Endothelial cell of umbilical vein (primary cell): ENCODE data around the gene C20orf202. TPM values are rescaled to one million over a fixed set of nuclear protein-coding genes. Genes with fewer than 3 reads are reported as not detected.
"Not testable (repeated sequence)": the region's sequence is repeated elsewhere in the genome, so short reads cannot be mapped to it uniquely, and the experiment has no call there.

Source experiments
- BruUV-seq: library from RNA; stranded (reverse); fragments of 400-500 nt; replicated peaks from 2 replicates; lab custom pipeline; 2021; lab: Mats Ljungman, UMichigan
- CTCF ChIA-PET: fragments of 300-600, 350-600 bp; sonication (Branson Sonifier 250); formaldehyde crosslinking; loops from one replicate; lab custom pipeline; 2021; ENCODE audit warnings: antibody characterized with exemption, inconsistent platforms; lab: Charles Lee
- POLR2A ChIA-PET: fragments of 300-600, 350-600 bp; sonication (Branson Sonifier 250); formaldehyde crosslinking; loops from one replicate; lab custom pipeline; 2021; ENCODE audit warnings: antibody characterized with exemption, inconsistent platforms; lab: Charles Lee
- DNase-seq: peaks from one replicate; pipeline ENCODE4 v3.0.0-alpha.2; 2011; ENCODE audit warnings: low read depth, low spot score
- FAIRE-seq: peaks from 2 replicates; lab custom pipeline; 2011; peaks lifted over from hg19 to GRCh38; lab: Jason Lieb, UNC
- H2AFZ ChIP-seq: 2 replicates; pipeline ENCODE4 v1.6.0; 2012; ENCODE audit warnings: low read depth, low read length, control low read depth, inconsistent platforms
- H3K27ac ChIP-seq: 2 replicates; pipeline ENCODE4 v1.5.1; 2011; ENCODE audit warnings: low read depth, mild to moderate bottlenecking, control low read depth, low read length, moderate library complexity; ENCODE audit not compliant: insufficient read depth
- H3K27me3 ChIP-seq, 2 experiments: 2 replicates each; pipeline versions ENCODE4 v1.6.0 to v1.6.1; 2011; ENCODE audit warnings: low read length in 2 of 2, mixed read lengths in 1 of 2; ENCODE audit not compliant: control insufficient read depth in 2 of 2, insufficient read depth in 2 of 2
- H3K36me3 ChIP-seq, 2 experiments: 2 replicates in 1 of 2; 3 replicates in 1 of 2; pipeline ENCODE4 v1.5.1; 2011; ENCODE audit warnings: low read length in 2 of 2, mild to moderate bottlenecking in 1 of 2, moderate library complexity in 1 of 2; ENCODE audit not compliant: control insufficient read depth in 2 of 2, insufficient read depth in 2 of 2; ENCODE audit errors: extremely low read depth in 1 of 2
- H3K4me1 ChIP-seq: 3 replicates; pipeline ENCODE4 v1.5.1; 2011; ENCODE audit warnings: mild to moderate bottlenecking, low read length; ENCODE audit not compliant: control insufficient read depth, insufficient read depth; ENCODE audit errors: extremely low read depth
- H3K4me2 ChIP-seq: 2 replicates; pipeline ENCODE4 v1.6.1; 2011; ENCODE audit warnings: low read length, control low read depth, mixed read lengths; ENCODE audit not compliant: insufficient read depth
- H3K4me3 ChIP-seq, 3 experiments: fragments of 200-600 bp in 1 of 3; sonication (generic), shearing (Covaris generic) in 1 of 3; replicated peaks in 1 of 3; 2 replicates each; pipeline ENCODE4 v1.5.1; 2011 to 2016; ENCODE audit warnings: control low read depth in 3 of 3, low read length in 3 of 3, mild to moderate bottlenecking in 2 of 3, inconsistent platforms in 1 of 3, low read depth in 1 of 3, moderate library complexity in 1 of 3; ENCODE audit not compliant: insufficient read depth in 1 of 3
- H3K79me2 ChIP-seq: 2 replicates; pipeline ENCODE4 v1.6.0; 2012; ENCODE audit warnings: low read length, inconsistent platforms; ENCODE audit not compliant: control insufficient read depth, insufficient read depth
- H3K9ac ChIP-seq: replicated peaks from 2 replicates; pipeline ENCODE3; 2011; ENCODE audit warnings: low read length, control low read depth; ENCODE audit not compliant: insufficient read depth; ENCODE audit errors: extremely low read depth
- H3K9me1 ChIP-seq: replicated peaks from 3 replicates; pipeline ENCODE4 v1.6.0; 2011; ENCODE audit warnings: mild to moderate bottlenecking, low read length; ENCODE audit not compliant: control insufficient read depth, insufficient read depth; ENCODE audit errors: extremely low read depth
- H3K9me3 ChIP-seq: replicated peaks from 2 replicates; pipeline ENCODE4 v1.5.1; 2012; ENCODE audit warnings: low read length, inconsistent platforms; ENCODE audit not compliant: control insufficient read depth, insufficient read depth
- H4K20me1 ChIP-seq: replicated peaks from 2 replicates; pipeline ENCODE3; 2011; ENCODE audit warnings: mild to moderate bottlenecking, low read length; ENCODE audit not compliant: control insufficient read depth, insufficient read depth; ENCODE audit errors: extremely low read depth
- CTCF ChIP-seq, 2 donors: IDR thresholded peaks; 1 replicate in 1 of 2; 2 replicates in 1 of 2; pipeline ENCODE4 v1.5.1; 2011; ENCODE audit warnings: low read length in 2 of 2, mild to moderate bottlenecking in 2 of 2, moderate library complexity in 2 of 2, control low read depth in 1 of 2, inconsistent platforms in 1 of 2, low read depth in 1 of 2; ENCODE audit not compliant: insufficient read depth in 1 of 2; ENCODE audit errors: extremely low read depth in 1 of 2
- FOS ChIP-seq: IDR thresholded peaks from 2 replicates; pipeline ENCODE4 v1.6.1; 2011; ENCODE audit warnings: mild to moderate bottlenecking, low read length, moderate library complexity, borderline replicate concordance; ENCODE audit not compliant: insufficient read depth
- GATA2 ChIP-seq: IDR thresholded peaks from 2 replicates; pipeline ENCODE4 v1.7.0; 2011; ENCODE audit warnings: low read depth, mild to moderate bottlenecking, moderate library complexity, mixed read lengths, low read length; ENCODE audit not compliant: insufficient read length, insufficient read depth
- MYC ChIP-seq: IDR thresholded peaks from one replicate; pipeline ENCODE4 v1.6.1; 2011; ENCODE audit warnings: mild to moderate bottlenecking, low read depth, low read length
- dilution Hi-C: fragments of 300-500 bp; cut with MboI; formaldehyde crosslinking; loops from one replicate; pipeline ENCODE4 v1.15.0; 2019; ENCODE audit warnings: low sequenced_read_pairs; ENCODE audit not compliant: extremely low pct_ligation_motif_present
- intact Hi-C: fragments of 100-400 bp; cut with micrococcal nuclease; formaldehyde crosslinking; loops from one replicate; pipeline ENCODE4 v1.10.0; 2022
- polyA plus RNA-seq, 4 experiments: library from polyadenylated mRNA; depleted of rRNA in 3 of 4; stranded (reverse) in 3 of 4; unstranded in 1 of 4; fragments of >200 nt; gene quantifications; 2 replicates each; pipeline versions ENCODE4 v1.2.1 to v1.2.3, GENCODE V29; 2011 to 2012; ENCODE audit warnings: missing spikeins in 1 of 4
- total RNA-seq: library from RNA; stranded (reverse); gene quantifications from 2 replicates; pipeline ENCODE4 v1.2.3, GENCODE V29; 2021

C20orf202 gene
- total and polyA plus RNA-seq, 2 donors (not counting 3 experiments of a cell fraction or from before 2014, with no cell fraction given): not detected

- Histone ChIP-seq H3K4me1 (no peaks in the 10 kb centered on the region), H3K36me3 (no peaks in the 10 kb centered on the region), H3K79me2 (no peaks in the 10 kb centered on the region), H4K20me1 (no peaks in the 10 kb centered on the region), H3K9ac (no peak overlapping the region), H3K9me3 (no peaks in the 10 kb centered on the region), H3K27ac (no peak overlapping the region), H3K9me1 (no peaks in the 10 kb centered on the region), H3K4me2 (no peak overlapping the region), H2AFZ (no peak overlapping the region), H3K27me3 (peaks cover 4 to 18% of the 10 kb centered on the region in 2 experiments), H3K4me3 (no peak overlapping the region)
- ChIA-PET POLR2A (no interaction called here), CTCF (no interaction called here)
- dilution Hi-C loops: no loop called here
- no peak for DNase-seq
- intact Hi-C loops: loop anchor here (10.0 kb wide), 1 partner anchor 261 kb away; no protein-coding TSS in a partner anchor
- no peak for TF ChIP-seq FOS
- TF ChIP-seq GATA2: no peak
- no peak for TF ChIP-seq MYC
- no peak for TF ChIP-seq CTCF (IDR thresholded peaks at IDR 0.05; ENCODE audit: extremely low read depth in 1 of 2, insufficient read depth in 1 of 2, low read depth in 1 of 2, low read length in 2 of 2)
- FAIRE-seq: no peak
- no TSS peak for BruUV-seq
These were observed 12.3 kb downstream of the C20orf202 start for GRCh38 chr20:1215386-1216170.

GRCh38 chr20:1216527-1217427, 13.5 kb downstream of the C20orf202 start:
- H3K4me3 ChIP-seq, H3K4me1 ChIP-seq, H3K9me3 ChIP-seq, FAIRE-seq, H3K79me2 ChIP-seq, H3K9me1 ChIP-seq, H3K4me2 ChIP-seq, H3K36me3 ChIP-seq, DNase-seq, POLR2A ChIA-PET, BruUV-seq, dilution Hi-C loops, H4K20me1 ChIP-seq, H3K27ac ChIP-seq, H2AFZ ChIP-seq, H3K9ac ChIP-seq: not testable (repeated sequence)
- peaks cover 2 to 18% of the 10 kb centered on the region in 2 experiments for H3K27me3 ChIP-seq
- CTCF ChIA-PET: interaction anchor here (1.4 kb wide), 1 partner anchor 50 kb away, joined by 3 read pairs; no protein-coding TSS in a partner anchor
- intact Hi-C loops: loop anchor here (10.0 kb wide), 1 partner anchor 262 kb away; no protein-coding TSS in a partner anchor

GRCh38 chr20:1222750-1223149, 19.5 kb downstream of the C20orf202 start:
- CTCF ChIA-PET, H3K9me1 ChIP-seq, BruUV-seq, H2AFZ ChIP-seq, H3K9ac ChIP-seq, POLR2A ChIA-PET, H4K20me1 ChIP-seq, H3K9me3 ChIP-seq, DNase-seq, H3K27ac ChIP-seq, H3K4me1 ChIP-seq, dilution Hi-C loops, H3K4me2 ChIP-seq, H3K36me3 ChIP-seq, H3K4me3 ChIP-seq, FAIRE-seq, H3K79me2 ChIP-seq, intact Hi-C loops: not testable (repeated sequence)
- peaks cover 0 to 10% of the 10 kb centered on the region in 2 experiments for H3K27me3 ChIP-seq
